Neural cell (in vitro differentiated cells): ENCODE results near the gene ANKLE1. TPM values are rescaled to one million over a fixed set of nuclear protein-coding genes. Genes with fewer than 3 reads are reported as not detected.

ENCODE experiments used
- H2AFZ ChIP-seq: fragments of 200-600, 300-800 bp; sonication (generic), shearing (Covaris generic); 2 replicates; pipeline ENCODE4 v1.6.0; 2014; ENCODE audit warnings: low read depth, mild to moderate bottlenecking, antibody characterized with exemption, low read length, moderate library complexity
- H3F3A ChIP-seq: fragments of 200-600 bp; shearing (Covaris generic); 2 replicates; pipeline ENCODE4 v1.6.1; 2016; ENCODE audit warnings: mild to moderate bottlenecking, moderate library complexity, mixed read lengths, antibody characterized with exemption, low read length; ENCODE audit not compliant: insufficient read depth, poor library complexity, severe bottlenecking
- H3K27ac ChIP-seq: fragments of 200-600, 300-800 bp; sonication (generic), shearing (Covaris generic); 2 replicates; pipeline ENCODE4 v1.5.1; 2014; ENCODE audit warnings: mild to moderate bottlenecking, low read length, moderate library complexity
- H3K27me3 ChIP-seq: fragments of 300-800, 200-600 bp; sonication (generic), shearing (Covaris generic); 2 replicates; pipeline ENCODE4 v1.6.0; 2014; ENCODE audit warnings: mild to moderate bottlenecking, low read depth, low read length, moderate library complexity; ENCODE audit not compliant: insufficient read depth
- H3K36me3 ChIP-seq: fragments of 300-800, 200-600 bp; sonication (generic), shearing (Covaris generic); 2 replicates; pipeline ENCODE4 v1.5.1; 2014; ENCODE audit warnings: mild to moderate bottlenecking, antibody characterized with exemption, low read length, moderate library complexity; ENCODE audit not compliant: insufficient read depth
- H3K4me2 ChIP-seq: fragments of 300-800, 200-600 bp; sonication (generic), shearing (Covaris generic); 2 replicates; pipeline ENCODE4 v1.6.0; 2014; ENCODE audit warnings: mild to moderate bottlenecking, low read length
- H3K4me3 ChIP-seq: fragments of 300-800, 200-600 bp; sonication (generic), shearing (Covaris generic); 2 replicates; pipeline ENCODE4 v1.5.1; 2014; ENCODE audit warnings: mild to moderate bottlenecking, low read length, moderate library complexity
- H3K79me2 ChIP-seq: fragments of 200-600 bp; shearing (Covaris generic); replicated peaks from 2 replicates; pipeline ENCODE4 v1.6.0; 2014; ENCODE audit warnings: mild to moderate bottlenecking, low read length, moderate library complexity; ENCODE audit not compliant: insufficient read depth
- H3K9ac ChIP-seq: fragments of 300-800, 200-600 bp; sonication (generic), shearing (Covaris generic); 2 replicates; pipeline ENCODE4 v1.6.1; 2016; ENCODE audit warnings: mild to moderate bottlenecking, low read length, mixed read lengths
- H3K9me2 ChIP-seq: fragments of 200-600 bp; shearing (Covaris generic); 2 replicates; pipeline ENCODE4 v1.6.1; 2016; ENCODE audit warnings: mild to moderate bottlenecking, low read length, mixed read lengths; ENCODE audit not compliant: insufficient read depth
- H3K9me3 ChIP-seq: fragments of 200-600, 300-800 bp; sonication (generic), shearing (Covaris generic); 2 replicates; pipeline ENCODE4 v1.6.1; 2016; ENCODE audit warnings: mild to moderate bottlenecking, mixed run types, low read length, moderate library complexity, mixed read lengths
- H4K20me1 ChIP-seq: fragments of 200-600 bp; shearing (Covaris generic); 2 replicates; pipeline ENCODE4 v1.6.1; 2016; ENCODE audit warnings: mild to moderate bottlenecking, mixed run types; ENCODE audit not compliant: insufficient read depth
- EP300 ChIP-seq: fragments of 450-650 bp; conservative IDR thresholded peaks from 2 replicates; pipeline ENCODE4 v1.6.1; 2014; ENCODE audit warnings: antibody characterized with exemption, mild to moderate bottlenecking, moderate library complexity; ENCODE audit not compliant: poor library complexity, severe bottlenecking
- EZH2 ChIP-seq: fragments of 200-600, 300-800 bp; shearing (Covaris generic), sonication (generic); IDR thresholded peaks from 2 replicates; pipeline ENCODE4 v1.6.1; 2014; ENCODE audit warnings: antibody characterized with exemption, low read length, borderline replicate concordance, mild to moderate bottlenecking; ENCODE audit not compliant: insufficient read depth, poor library complexity, severe bottlenecking
- MXI1 ChIP-seq: fragments of 450-650 bp; conservative IDR thresholded peaks from 2 replicates; pipeline ENCODE4 v1.6.1; 2014; ENCODE audit warnings: antibody characterized with exemption, mild to moderate bottlenecking; ENCODE audit not compliant: poor library complexity, severe bottlenecking
- POLR2AphosphoS5 ChIP-seq: IDR thresholded peaks from 2 replicates; pipeline ENCODE4 v1.6.1; 2012
- RAD21 ChIP-seq: fragments of 450-650 bp; conservative IDR thresholded peaks from 2 replicates; pipeline ENCODE4 v1.6.1; 2014; ENCODE audit warnings: antibody characterized with exemption, mild to moderate bottlenecking, moderate library complexity
- SMC3 ChIP-seq: fragments of 450-650 bp; conservative IDR thresholded peaks from 2 replicates; pipeline ENCODE4 v1.6.1; 2014; ENCODE audit warnings: antibody characterized with exemption, mild to moderate bottlenecking, moderate library complexity; ENCODE audit not compliant: poor library complexity
- TAF1 ChIP-seq: IDR thresholded peaks from 2 replicates; pipeline ENCODE4 v1.6.1; 2012; ENCODE audit warnings: low read depth
- polyA plus RNA-seq: library from polyadenylated mRNA; depleted of rRNA; stranded (reverse); fragments of >200 nt; gene quantifications from 2 replicates; pipeline ENCODE4 v1.2.3, GENCODE V29; 2014
- TF ChIP-seq, protein P1 (sequence below): IDR thresholded peaks from 2 replicates; pipeline ENCODE4 v1.6.1; 2012; ENCODE audit warnings: borderline replicate concordance
- TF ChIP-seq, protein P2 (sequence below): fragments of 450-650 bp; IDR thresholded peaks from 2 replicates; pipeline ENCODE4 v1.5.1; 2014; ENCODE audit warnings: antibody characterized with exemption, mild to moderate bottlenecking, moderate library complexity; ENCODE audit not compliant: poor library complexity, severe bottlenecking

Gene ANKLE1
- polyA plus RNA-seq, 1 donor from 2014 or later: 9.3 TPM

DNA sequence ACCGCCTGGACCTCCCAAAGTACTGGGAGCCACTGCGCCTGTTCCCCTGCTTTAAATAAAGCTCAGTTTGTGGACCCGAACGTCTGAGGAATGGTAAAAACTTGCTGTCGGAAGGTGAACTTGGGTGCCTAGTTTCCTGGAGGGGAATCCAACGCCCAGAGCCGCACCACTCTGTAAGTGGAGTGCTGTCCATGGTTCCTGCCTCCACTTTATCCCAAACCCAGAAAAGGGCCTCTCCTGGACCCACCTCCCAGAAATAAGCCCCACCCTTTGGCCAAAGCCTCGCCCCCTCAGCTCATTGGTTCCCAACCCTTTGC lies 50.6 kb downstream of the ANKLE1 start:
- no peaks in the 10 kb centered on the region for H3K27me3 ChIP-seq
- H3K9ac ChIP-seq: no peak overlapping the region
- H4K20me1 ChIP-seq: no peaks in the 10 kb centered on the region
- H3K4me2 ChIP-seq: no peak overlapping the region
- no peak overlapping the region for H2AFZ ChIP-seq
- no peak overlapping the region for H3K27ac ChIP-seq
- peaks cover 7% of the 10 kb centered on the region for H3K79me2 ChIP-seq
- H3K9me2 ChIP-seq: no peaks in the 10 kb centered on the region
- H3K36me3 ChIP-seq: no peaks in the 10 kb centered on the region
- H3F3A ChIP-seq: peaks cover 6% of the 10 kb centered on the region
- TF ChIP-seq EP300: no peak
- no peak for TF ChIP-seq EZH2
- no peak for TF ChIP-seq SMC3
- TF ChIP-seq MXI1: no peak
- no peak for TF ChIP-seq POLR2AphosphoS5
- TF ChIP-seq, protein P1, sequence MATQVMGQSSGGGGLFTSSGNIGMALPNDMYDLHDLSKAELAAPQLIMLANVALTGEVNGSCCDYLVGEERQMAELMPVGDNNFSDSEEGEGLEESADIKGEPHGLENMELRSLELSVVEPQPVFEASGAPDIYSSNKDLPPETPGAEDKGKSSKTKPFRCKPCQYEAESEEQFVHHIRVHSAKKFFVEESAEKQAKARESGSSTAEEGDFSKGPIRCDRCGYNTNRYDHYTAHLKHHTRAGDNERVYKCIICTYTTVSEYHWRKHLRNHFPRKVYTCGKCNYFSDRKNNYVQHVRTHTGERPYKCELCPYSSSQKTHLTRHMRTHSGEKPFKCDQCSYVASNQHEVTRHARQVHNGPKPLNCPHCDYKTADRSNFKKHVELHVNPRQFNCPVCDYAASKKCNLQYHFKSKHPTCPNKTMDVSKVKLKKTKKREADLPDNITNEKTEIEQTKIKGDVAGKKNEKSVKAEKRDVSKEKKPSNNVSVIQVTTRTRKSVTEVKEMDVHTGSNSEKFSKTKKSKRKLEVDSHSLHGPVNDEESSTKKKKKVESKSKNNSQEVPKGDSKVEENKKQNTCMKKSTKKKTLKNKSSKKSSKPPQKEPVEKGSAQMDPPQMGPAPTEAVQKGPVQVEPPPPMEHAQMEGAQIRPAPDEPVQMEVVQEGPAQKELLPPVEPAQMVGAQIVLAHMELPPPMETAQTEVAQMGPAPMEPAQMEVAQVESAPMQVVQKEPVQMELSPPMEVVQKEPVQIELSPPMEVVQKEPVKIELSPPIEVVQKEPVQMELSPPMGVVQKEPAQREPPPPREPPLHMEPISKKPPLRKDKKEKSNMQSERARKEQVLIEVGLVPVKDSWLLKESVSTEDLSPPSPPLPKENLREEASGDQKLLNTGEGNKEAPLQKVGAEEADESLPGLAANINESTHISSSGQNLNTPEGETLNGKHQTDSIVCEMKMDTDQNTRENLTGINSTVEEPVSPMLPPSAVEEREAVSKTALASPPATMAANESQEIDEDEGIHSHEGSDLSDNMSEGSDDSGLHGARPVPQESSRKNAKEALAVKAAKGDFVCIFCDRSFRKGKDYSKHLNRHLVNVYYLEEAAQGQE: no peak
- TF ChIP-seq RAD21: no peak
- no peak for TF ChIP-seq TAF1
- TF ChIP-seq, protein P2, sequence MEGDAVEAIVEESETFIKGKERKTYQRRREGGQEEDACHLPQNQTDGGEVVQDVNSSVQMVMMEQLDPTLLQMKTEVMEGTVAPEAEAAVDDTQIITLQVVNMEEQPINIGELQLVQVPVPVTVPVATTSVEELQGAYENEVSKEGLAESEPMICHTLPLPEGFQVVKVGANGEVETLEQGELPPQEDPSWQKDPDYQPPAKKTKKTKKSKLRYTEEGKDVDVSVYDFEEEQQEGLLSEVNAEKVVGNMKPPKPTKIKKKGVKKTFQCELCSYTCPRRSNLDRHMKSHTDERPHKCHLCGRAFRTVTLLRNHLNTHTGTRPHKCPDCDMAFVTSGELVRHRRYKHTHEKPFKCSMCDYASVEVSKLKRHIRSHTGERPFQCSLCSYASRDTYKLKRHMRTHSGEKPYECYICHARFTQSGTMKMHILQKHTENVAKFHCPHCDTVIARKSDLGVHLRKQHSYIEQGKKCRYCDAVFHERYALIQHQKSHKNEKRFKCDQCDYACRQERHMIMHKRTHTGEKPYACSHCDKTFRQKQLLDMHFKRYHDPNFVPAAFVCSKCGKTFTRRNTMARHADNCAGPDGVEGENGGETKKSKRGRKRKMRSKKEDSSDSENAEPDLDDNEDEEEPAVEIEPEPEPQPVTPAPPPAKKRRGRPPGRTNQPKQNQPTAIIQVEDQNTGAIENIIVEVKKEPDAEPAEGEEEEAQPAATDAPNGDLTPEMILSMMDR: no peak
- peak overlapping the region; percentile 91 for H3K4me3 ChIP-seq
- no peaks in the 10 kb centered on the region for H3K9me3 ChIP-seq

DNA sequence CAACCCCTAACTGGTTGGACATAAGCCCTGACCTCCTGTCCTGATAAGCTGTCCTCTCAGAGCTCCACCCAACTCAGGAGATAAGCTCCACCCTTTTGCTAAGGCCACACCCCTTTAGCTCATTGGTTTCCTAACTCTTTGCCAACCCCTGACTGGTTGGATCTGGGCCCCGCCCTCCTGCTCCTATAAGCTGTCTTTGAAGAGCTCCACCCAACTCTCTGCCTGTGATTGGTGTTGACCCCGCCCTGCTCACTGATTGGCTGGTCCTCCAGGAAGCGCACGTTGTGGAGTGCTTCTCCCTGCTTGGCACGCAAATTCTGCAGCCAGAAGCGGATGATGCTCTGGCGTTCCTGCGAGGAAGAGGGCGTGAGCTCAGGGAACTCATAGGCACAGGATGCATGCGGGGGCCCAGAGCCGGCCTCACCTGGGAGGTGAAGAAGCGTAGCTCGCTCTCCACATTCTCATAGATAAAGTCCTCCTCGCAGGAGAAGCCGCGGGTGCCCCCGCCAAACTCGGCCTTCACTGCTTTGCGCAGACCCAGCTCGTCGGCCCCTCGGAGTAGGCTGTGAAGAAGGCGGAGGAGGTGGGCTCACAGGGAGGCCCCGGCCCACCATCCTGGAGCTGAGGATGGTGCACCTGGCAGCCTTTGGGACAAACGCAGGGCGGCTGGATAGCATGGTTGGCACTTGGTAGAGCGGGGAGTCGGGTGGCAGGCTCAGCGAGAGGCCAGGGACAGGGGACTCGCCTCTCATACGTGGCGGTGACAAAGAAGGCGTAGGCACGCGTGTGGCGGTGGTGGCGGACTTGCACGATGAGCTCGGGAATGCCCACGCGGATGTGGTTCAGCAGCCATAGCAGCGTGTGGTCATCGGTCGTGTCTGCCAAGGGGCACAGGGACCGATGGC lies 51.2 kb downstream of the ANKLE1 start:
- Histone ChIP-seq H4K20me1 (no peaks in the 10 kb centered on the region), H3K9me3 (no peaks in the 10 kb centered on the region), H3K9me2 (no peaks in the 10 kb centered on the region), H3F3A (peaks cover 6% of the 10 kb centered on the region), H3K36me3 (no peaks in the 10 kb centered on the region), H3K79me2 (peaks cover 7% of the 10 kb centered on the region), H3K9ac (no peak overlapping the region), H3K27ac (no peak overlapping the region), H3K27me3 (no peaks in the 10 kb centered on the region), H2AFZ (no peak overlapping the region), H3K4me3 (peak overlapping the region; percentile 91), H3K4me2 (no peak overlapping the region)
- TF ChIP-seq RAD21: no peak
- no peak for TF ChIP-seq POLR2AphosphoS5
- TF ChIP-seq MXI1: no peak
- no peak for TF ChIP-seq TAF1
- TF ChIP-seq, protein P1: no peak
- no peak for TF ChIP-seq SMC3
- no peak for TF ChIP-seq EP300
- TF ChIP-seq, protein P2: no peak
- TF ChIP-seq EZH2: no peak
